HG03139 (cell line): ENCODE data around the gene MSMB.

Experiments used
- ATAC-seq: cut with Tn5 transposase; IDR thresholded peaks from one replicate; pipeline ENCODE4 v1.9.1; 2021; ENCODE audit not compliant: unreplicated experiment

Gene MSMB

DNA sequence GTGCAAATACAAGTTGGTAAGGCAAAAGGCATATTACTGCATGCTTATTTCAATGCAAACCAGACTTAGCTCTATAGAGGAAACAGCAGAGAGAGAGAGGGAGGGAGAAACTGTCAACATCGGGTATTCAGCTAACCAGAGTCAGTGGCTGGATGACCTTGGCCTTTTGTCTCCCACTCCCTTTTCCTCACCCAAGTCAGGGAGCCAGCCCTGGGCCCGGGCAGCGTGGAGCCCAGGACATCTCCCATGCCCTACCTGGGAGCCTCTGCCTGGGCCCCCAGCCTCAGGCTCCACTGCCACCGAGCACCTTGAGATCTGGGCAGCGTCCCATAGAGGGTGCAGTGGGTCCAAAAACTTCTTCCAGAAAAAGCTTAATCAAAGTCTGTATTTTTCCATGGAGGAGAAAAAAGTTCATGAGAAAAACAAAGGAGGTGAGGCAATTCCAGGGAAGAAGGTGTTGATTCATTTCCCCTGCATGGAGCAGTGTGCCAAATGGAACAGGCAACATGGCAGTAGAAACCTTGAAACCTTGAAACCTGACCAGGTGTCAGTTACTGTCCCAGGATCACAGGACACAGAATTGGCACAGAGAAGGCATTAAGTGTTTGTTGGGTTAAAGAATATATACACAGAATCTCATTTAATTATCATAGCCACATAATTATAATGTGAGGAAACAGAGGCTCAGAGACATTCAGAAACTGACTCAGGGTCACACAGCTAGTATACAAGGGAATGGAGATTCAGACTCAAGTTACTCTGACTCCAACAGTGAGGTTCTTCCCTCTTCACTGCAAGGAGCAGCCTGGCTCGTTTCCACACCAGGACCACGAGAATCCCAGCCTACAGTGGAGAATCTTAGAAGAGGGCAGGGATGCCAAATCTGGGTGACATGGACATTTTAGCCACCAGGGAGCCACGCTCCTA, 9.9 kb downstream of the MSMB start:
- ATAC-seq: no peak

DNA sequence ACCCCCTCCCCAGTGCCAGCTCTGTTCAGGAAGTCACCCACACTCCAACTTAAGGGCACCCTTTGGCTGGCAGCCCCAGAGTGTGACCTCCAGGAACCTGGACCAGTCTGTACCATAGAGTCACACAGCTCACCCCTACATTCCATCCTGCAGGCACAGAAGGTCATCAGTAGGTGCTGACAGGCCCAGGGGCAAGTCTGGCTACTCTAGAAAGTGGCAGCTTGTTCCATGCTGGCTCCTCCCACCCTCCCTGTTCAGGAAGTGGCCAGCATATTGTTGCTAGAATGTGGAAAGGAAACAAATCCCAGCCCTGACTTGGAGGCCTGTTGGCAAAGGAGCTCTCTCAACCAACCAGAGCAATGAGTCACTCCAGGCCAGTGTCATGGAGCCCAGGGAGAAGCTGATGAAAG, 12.5 kb downstream of the MSMB start:
- no peak for ATAC-seq

GRCh38 chr10:46031648-46032532, 14.2 kb downstream of the MSMB start:
- ATAC-seq: no peak

- peak; percentile 95 for ATAC-seq
Measured at GRCh38 chr10:46030091-46030937, 15.8 kb downstream of the MSMB start, which contains the start of gene NCOA4. TSS of gene NCOA4 (minus strand) at chr10:46030623. CDS start at chr10:46016680, 13,943 bp downstream.

DNA sequence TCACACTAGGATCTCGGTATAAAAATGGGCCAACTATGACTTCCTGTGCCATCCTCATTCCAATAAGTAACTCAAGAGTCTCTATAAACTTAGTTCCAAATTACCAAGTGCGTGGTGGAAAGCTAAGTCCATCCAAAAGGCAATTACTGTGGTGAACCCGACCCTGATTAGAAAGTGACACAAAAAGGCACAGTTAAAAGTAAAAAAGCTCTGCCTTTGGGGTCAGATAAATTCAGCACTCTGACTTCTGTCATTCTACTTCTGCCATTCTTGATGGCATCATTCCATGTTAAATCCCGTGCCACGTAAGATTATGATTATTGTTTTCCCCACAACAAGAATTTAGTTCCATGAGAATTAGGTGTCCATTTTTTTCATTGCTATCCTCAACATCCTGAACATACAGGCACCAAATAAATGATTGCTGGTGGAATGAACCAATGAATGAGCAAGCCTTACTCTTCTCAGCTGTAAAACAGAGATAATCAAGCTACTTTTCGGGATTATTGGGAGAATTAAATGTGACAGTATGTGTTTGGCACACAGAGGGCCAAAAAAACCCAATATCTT, 16.5 kb downstream of the MSMB start:
- ATAC-seq: no peak

DNA sequence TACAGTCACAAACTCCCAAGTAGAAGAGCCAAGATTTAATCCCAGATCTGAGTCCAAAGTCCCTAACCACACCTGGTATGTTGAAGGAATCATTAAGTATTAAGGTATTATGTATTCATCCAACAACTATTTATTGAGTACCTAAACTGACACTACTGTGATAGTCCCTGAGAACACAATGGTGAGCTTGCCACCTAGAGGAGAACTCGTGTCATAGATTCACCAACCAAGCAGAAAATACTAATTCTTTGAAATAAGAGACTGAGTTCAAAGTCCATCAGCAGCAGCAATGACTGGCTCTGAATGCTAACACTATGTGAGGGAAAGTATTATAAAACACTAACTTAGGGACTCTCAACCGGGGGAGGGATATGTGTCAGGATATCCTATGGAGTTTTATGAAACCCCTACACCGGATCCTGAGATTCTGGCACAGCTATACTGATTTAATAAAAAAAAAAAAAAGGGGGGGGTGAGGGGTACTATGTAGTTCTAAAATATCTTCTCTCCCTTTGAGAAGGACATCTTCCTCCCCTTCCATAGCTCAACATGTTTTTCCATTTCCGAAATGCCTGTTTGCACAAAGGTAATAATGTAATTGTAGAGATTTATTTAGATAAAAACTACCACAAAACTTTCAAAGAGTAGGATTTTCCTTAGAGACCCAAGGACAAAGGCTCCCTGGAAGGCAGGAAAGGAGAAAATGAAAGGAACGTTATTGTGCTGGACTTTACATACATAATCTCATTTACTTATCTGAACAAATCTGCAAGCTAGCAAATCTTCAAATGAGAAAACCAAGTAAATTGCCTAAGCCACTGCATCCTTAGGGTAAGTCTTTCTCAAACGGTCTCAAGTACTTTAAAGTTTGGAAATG, 17.2 kb downstream of the MSMB start:
- ATAC-seq: no peak

DNA sequence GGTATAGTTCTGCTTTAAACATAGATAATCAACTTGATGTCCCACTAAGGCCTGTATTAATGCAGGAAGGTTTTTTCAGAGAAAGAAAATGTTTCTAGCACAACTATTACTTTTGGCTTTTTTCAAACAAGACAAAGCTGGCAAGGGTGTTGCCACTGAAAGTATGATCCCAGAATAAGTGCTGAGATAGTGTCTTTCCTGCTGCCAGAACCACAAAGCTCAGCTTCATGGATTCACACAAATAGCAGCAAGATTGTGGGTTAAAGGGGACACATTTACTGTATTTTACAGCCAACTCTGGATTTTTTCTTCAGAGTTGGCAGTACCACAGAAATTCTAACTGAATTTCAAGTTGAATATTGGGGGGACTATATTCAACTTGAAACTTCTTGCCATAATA, 20.0 kb downstream of the MSMB start:
- ATAC-seq: no peak

- ATAC-seq: no peak
Measured at GRCh38 chr10:46025406-46025805, 20.7 kb downstream of the MSMB start.

DNA sequence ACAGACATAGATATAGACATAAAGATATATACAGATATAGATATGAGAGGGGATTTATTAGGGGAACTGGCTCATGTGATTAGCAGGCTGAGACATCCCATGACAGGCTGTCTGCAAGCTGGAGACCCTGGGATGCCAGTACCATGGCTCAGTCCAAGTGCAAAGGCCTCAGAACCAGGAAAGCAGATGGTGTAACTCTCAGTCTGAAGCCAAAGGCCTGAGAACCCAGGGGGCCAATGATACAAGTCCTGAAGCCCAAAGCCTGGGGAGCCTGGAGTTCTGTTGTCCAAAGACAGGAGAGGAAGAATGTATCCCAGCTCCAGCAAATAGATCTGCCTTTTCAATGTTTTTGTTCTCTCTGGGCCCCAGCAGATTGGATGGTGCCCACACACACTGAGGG, 21.1 kb downstream of the MSMB start:
- no peak for ATAC-seq

- peak; percentile 94 for ATAC-seq
Measured at GRCh38 chr10:46022978-46023702, 22.9 kb downstream of the MSMB start.

DNA sequence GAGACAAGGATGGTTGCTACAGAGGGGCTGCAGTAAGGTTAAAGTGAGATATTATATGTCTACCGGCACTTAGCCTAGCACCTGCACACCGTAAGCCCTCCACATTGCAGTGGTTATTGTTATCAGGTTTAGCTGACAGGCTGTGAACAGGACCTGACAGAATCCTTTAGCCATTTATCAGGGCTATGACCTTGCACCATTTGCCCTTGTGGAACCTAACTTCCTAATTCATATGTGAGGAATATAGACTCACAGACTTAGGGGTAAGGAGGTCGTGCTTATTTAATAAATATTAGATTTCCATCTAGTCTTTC, 25.8 kb downstream of the MSMB start:
- no peak for ATAC-seq

GRCh38 chr10:46019569-46020343, 26.3 kb downstream of the MSMB start:
- no peak for ATAC-seq

- ATAC-seq: no peak
Measured at GRCh38 chr10:46019177-46019528, 26.9 kb downstream of the MSMB start.

DNA sequence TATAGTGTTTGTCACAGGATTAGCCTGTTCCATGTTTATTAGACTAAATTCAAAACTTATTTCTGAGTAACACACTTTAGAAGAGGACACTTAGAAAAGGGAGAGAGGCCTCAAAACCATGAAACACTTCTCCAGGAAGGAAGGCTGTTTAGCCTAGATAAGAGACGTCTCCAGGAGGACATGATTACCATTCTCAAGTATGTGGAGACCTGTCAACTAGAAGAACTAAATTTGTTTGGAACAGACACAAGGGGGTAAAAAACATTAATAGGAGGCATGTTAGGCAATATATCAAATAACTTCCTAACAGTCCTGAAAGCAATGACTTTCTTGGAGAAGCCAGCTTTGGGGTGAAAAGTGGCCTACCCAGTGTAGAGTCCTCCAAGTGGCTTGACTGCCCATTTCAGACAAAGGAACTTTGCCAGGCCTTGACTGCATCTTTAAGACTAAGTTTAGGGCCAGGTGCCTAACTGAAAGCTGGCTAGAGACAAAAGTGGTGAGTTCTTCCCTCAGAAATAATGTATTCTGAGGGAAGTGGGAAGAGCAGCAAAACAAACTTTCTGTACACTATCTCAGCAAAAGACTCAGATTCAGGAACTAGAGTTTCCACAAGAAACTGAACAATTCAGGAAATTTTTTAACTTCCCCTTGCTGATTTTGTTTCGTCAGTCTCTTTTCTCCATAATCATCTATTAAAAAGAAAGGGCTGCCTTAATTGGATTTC, 27.5 kb downstream of the MSMB start:
- no peak for ATAC-seq

GRCh38 chr10:46017733-46018132, 28.3 kb downstream of the MSMB start:
- no peak for ATAC-seq

DNA sequence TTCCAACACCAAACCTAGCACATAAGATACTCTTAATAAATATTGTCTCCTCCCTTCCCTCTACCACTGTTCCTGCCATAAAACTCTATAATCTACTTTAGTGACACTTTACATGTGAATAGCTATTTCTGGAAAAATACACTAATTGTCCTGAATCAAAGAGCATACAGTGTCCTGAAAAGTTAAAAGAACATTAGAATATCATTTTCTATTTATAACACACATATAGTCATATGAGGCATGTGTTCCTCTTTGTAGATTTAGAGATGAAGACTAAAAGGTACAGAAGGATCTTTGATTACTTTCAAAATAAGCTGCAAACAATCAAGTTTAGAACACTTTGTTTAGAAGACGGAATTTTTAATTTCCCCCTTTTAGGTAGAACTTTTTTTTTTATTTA, 29.3 kb downstream of the MSMB start:
- no peak for ATAC-seq

DNA sequence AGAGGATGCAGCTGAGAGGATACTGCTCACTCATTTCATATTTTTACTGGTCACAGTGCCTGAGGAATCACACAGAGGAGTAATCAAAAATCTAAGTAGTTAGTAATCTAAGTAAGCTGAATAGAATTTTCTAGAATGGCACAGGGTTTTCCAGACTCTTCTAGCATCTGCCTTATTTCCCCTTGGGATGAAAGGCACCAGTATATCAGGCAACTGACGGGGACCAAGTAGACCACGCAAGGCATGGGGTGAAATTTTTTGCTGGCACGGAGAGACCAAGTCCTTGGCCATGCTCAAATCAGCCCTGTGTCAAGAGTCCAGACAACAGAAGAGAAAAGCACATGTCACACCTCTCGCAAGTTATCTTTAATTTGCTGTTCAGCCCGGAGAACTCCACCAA, 29.9 kb downstream of the MSMB start:
- ATAC-seq: no peak
